Caco-2 (cell line): ENCODE measurements around the gene HABP2. TPM values are rescaled to one million over a fixed set of nuclear protein-coding genes. Genes with fewer than 3 reads are reported as not detected.

ENCODE experiments used
- BruUV-seq: library from RNA; stranded (reverse); fragments of 400-500 nt; replicated peaks from 2 replicates; lab custom pipeline; 2021; lab: Mats Ljungman, UMichigan
- CTCF ChIA-PET: fragments of 300-600 bp; sonication (Branson Sonifier 250); formaldehyde crosslinking; loops from one replicate; lab custom pipeline; 2022; ENCODE audit warnings: antibody characterized with exemption; lab: Charles Lee
- POLR2A ChIA-PET: fragments of 300-600 bp; sonication (Branson Sonifier 250); formaldehyde crosslinking; loops from one replicate; lab custom pipeline; 2022; ENCODE audit warnings: antibody characterized with exemption; lab: Charles Lee
- DNase-seq, 2 experiments: peaks; one replicate each; pipeline versions ENCODE4 v3.0.0 to v3.0.0-alpha.2; 2020 to 2022
- H3K27me3 ChIP-seq: replicated peaks from 2 replicates; pipeline ENCODE4 v1.6.0; 2011; ENCODE audit warnings: low read length; ENCODE audit not compliant: control insufficient read depth, insufficient read depth
- H3K36me3 ChIP-seq: 2 replicates; pipeline ENCODE4 v1.5.1; 2011; ENCODE audit warnings: low read length; ENCODE audit not compliant: control insufficient read depth, insufficient read depth
- H3K4me1 ChIP-seq: fragments of 250-450 bp; sonication (Bioruptor Pico); 2 replicates; pipeline ENCODE4 v1.5.1; 2020; ENCODE audit warnings: mild to moderate bottlenecking
- H3K4me3 ChIP-seq: 2 replicates; pipeline ENCODE4 v1.5.1; 2011; ENCODE audit warnings: low read depth, mild to moderate bottlenecking, control low read depth, low read length
- H3K9me3 ChIP-seq: fragments of 250-450 bp; sonication (Bioruptor Pico); 2 replicates; pipeline ENCODE4 v1.5.1; 2020; ENCODE audit warnings: mild to moderate bottlenecking, moderate library complexity
- H3K27ac Mint-ChIP-seq: one replicate; pipeline ENCODE4 v1.8.0; 2022; ENCODE audit warnings: mixed read lengths; ENCODE audit not compliant: unreplicated experiment
- H3K27me3 Mint-ChIP-seq: one replicate; pipeline ENCODE4 v1.8.0; 2022; ENCODE audit warnings: mixed read lengths; ENCODE audit not compliant: insufficient read depth, unreplicated experiment
- H3K36me3 Mint-ChIP-seq: one replicate; pipeline ENCODE4 v1.8.0; 2022; ENCODE audit warnings: mild to moderate bottlenecking, mixed read lengths; ENCODE audit not compliant: insufficient read depth, unreplicated experiment
- H3K4me1 Mint-ChIP-seq: one replicate; pipeline ENCODE4 v1.8.0; 2022; ENCODE audit warnings: low read depth, mixed read lengths; ENCODE audit not compliant: unreplicated experiment
- H3K4me3 Mint-ChIP-seq: one replicate; pipeline ENCODE4 v1.8.0; 2022; ENCODE audit warnings: mild to moderate bottlenecking, moderate library complexity, mixed read lengths; ENCODE audit not compliant: unreplicated experiment
- H3K9me3 Mint-ChIP-seq: one replicate; pipeline ENCODE4 v1.8.0; 2022; ENCODE audit warnings: mixed read lengths; ENCODE audit not compliant: unreplicated experiment
- intact Hi-C: fragments of 100-400 bp; cut with micrococcal nuclease; formaldehyde crosslinking; loops from one replicate; pipeline ENCODE4 v1.10.0; 2022; ENCODE audit not compliant: unreplicated experiment
- total RNA-seq: library from RNA; stranded (reverse); gene quantifications from 2 replicates; pipeline ENCODE4 v1.2.3, GENCODE V29; 2022
- TF ChIP-seq, protein P1 (sequence below), 2 experiments: fragments of 200-600 bp in 1 of 2; IDR thresholded peaks; 1 replicate in 1 of 2; 2 replicates in 1 of 2; pipeline versions ENCODE4 v1.5.1 to v1.8.0; 2011 to 2022; ENCODE audit warnings: antibody characterized with exemption in 1 of 2, control low read depth in 1 of 2, inconsistent platforms in 1 of 2, low read depth in 1 of 2, low read length in 1 of 2, mild to moderate bottlenecking in 1 of 2, moderate library complexity in 1 of 2; ENCODE audit not compliant: insufficient read depth in 1 of 2, severe bottlenecking in 1 of 2, unreplicated experiment in 1 of 2

The HABP2 gene
- total RNA-seq, 1 experiment from 2014 or later: 21.0 TPM

DNA sequence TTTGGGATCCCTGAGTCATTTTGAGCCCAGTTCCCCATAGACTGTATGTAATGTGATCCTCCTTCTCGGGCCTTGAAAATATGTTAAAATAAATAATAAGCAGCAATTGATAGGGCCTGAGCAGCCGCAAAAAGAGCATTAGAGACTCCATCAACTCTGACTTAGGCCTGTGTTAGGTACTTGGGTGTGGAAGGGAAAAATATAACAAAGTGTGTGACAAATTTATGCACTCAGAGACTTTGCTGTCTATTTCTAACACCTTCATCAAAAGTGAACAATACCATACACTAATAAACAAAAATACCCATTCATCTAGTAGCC is 31.4 kb upstream of the HABP2 start:
- no peaks in the 10 kb centered on the region for H3K9me3 ChIP-seq
- no peaks in the 10 kb centered on the region for H3K4me1 Mint-ChIP-seq
- TF ChIP-seq, protein P1, sequence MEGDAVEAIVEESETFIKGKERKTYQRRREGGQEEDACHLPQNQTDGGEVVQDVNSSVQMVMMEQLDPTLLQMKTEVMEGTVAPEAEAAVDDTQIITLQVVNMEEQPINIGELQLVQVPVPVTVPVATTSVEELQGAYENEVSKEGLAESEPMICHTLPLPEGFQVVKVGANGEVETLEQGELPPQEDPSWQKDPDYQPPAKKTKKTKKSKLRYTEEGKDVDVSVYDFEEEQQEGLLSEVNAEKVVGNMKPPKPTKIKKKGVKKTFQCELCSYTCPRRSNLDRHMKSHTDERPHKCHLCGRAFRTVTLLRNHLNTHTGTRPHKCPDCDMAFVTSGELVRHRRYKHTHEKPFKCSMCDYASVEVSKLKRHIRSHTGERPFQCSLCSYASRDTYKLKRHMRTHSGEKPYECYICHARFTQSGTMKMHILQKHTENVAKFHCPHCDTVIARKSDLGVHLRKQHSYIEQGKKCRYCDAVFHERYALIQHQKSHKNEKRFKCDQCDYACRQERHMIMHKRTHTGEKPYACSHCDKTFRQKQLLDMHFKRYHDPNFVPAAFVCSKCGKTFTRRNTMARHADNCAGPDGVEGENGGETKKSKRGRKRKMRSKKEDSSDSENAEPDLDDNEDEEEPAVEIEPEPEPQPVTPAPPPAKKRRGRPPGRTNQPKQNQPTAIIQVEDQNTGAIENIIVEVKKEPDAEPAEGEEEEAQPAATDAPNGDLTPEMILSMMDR (IDR thresholded peaks at IDR 0.05; ENCODE audit: insufficient read depth in 1 of 2, low read depth in 1 of 2, low read length in 1 of 2, severe bottlenecking in 1 of 2, unreplicated experiment in 1 of 2): no peak
- H3K36me3 ChIP-seq: no peaks in the 10 kb centered on the region
- no peak overlapping the region for H3K4me3 ChIP-seq
- intact Hi-C loops: loop anchor here (1.0 to 2.0 kb wide), 4 partner anchors 67 to 305 kb away; no protein-coding TSS in a partner anchor
- H3K4me1 ChIP-seq: no peaks in the 10 kb centered on the region
- H3K27me3 ChIP-seq: no peaks in the 10 kb centered on the region
- H3K4me3 Mint-ChIP-seq: no peak overlapping the region
- DNase-seq: no peak
- no peak overlapping the region for H3K27ac Mint-ChIP-seq
- BruUV-seq: no TSS peak
- ChIA-PET POLR2A (no interaction called here), CTCF (interaction anchor here (0.6 to 1.8 kb wide), 4 partner anchors 17 to 305 kb away, joined by 3 to 11 read pairs (median 5); no protein-coding TSS in a partner anchor)
- H3K27me3 Mint-ChIP-seq: no peaks in the 10 kb centered on the region
- H3K36me3 Mint-ChIP-seq: no peaks in the 10 kb centered on the region
- no peaks in the 10 kb centered on the region for H3K9me3 Mint-ChIP-seq

DNA sequence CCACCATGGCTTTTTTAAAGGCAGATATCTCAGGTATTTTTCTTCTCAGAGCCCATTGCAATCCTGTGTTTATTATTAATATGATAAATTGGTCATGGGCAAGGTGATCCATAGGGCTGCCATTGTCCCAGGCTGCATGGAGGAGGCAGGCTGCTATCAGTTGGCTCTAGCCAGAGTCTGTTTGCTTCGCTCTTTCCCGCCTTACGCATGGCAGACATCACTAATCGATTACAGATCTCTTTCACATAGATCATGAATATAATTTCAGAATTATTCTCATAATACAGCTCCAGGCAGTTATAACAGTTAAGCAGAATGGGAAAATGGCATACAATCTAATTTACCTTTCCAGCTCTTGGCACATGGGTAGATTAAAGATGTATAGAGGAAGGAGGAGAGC is 30.4 kb upstream of the HABP2 start:
- Mint-ChIP-seq H3K4me1 (no peaks in the 10 kb centered on the region), H3K36me3 (no peaks in the 10 kb centered on the region), H3K9me3 (no peaks in the 10 kb centered on the region), H3K4me3 (no peak overlapping the region), H3K27ac (no peak overlapping the region), H3K27me3 (no peaks in the 10 kb centered on the region)
- Histone ChIP-seq H3K9me3 (no peaks in the 10 kb centered on the region), H3K27me3 (no peaks in the 10 kb centered on the region), H3K4me1 (no peaks in the 10 kb centered on the region), H3K4me3 (no peak overlapping the region), H3K36me3 (no peaks in the 10 kb centered on the region)
- TF ChIP-seq, protein P1 (IDR thresholded peaks at IDR 0.05; ENCODE audit: insufficient read depth in 1 of 2, low read depth in 1 of 2, low read length in 1 of 2, severe bottlenecking in 1 of 2, unreplicated experiment in 1 of 2): no peak
- BruUV-seq: no TSS peak
- no peak for DNase-seq
- ChIA-PET CTCF (interaction anchor here (0.5 kb wide), 1 partner anchor 13 kb away, joined by 3 read pairs; no protein-coding TSS in a partner anchor), POLR2A (no interaction called here)
- intact Hi-C loops: no loop called here

DNA sequence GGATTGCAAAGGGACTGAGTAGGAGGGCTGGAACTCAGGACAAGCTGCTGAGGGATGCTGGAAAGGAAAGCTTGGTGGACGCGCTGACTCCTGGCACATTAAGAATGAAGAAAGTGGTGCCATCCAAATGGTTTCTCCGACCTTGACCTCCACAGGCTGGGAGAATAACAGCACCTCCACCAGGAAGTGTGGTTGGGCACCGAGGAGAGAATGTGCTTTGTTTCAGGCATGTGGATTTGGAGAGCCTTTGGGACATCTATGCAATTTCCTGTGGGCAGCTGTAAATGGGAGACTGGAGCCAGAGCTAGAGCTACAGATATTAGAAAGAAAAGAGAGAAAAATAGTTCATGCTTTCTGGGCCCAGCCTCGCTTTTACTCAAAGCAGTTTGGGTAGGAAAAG is 29.8 kb upstream of the HABP2 start:
- H3K9me3 ChIP-seq: no peaks in the 10 kb centered on the region
- Mint-ChIP-seq H3K4me3 (no peak overlapping the region), H3K9me3 (no peaks in the 10 kb centered on the region), H3K27ac (no peak overlapping the region), H3K4me1 (no peaks in the 10 kb centered on the region), H3K27me3 (no peaks in the 10 kb centered on the region), H3K36me3 (no peaks in the 10 kb centered on the region)
- no peak overlapping the region for H3K4me3 ChIP-seq
- TF ChIP-seq, protein P1 (IDR thresholded peaks at IDR 0.05; ENCODE audit: insufficient read depth in 1 of 2, low read depth in 1 of 2, low read length in 1 of 2, severe bottlenecking in 1 of 2, unreplicated experiment in 1 of 2): no peak
- DNase-seq: no peak
- POLR2A ChIA-PET: no interaction called here
- H3K4me1 ChIP-seq: no peaks in the 10 kb centered on the region
- CTCF ChIA-PET: interaction anchor here (0.5 kb wide), 1 partner anchor 14 kb away, joined by 3 read pairs; no protein-coding TSS in a partner anchor
- no TSS peak for BruUV-seq
- H3K36me3 ChIP-seq: no peaks in the 10 kb centered on the region
- no peaks in the 10 kb centered on the region for H3K27me3 ChIP-seq
- intact Hi-C loops: no loop called here
